Keratinocyte (primary cell): ENCODE data around the gene CRNN.

Source experiments
- EZH2 ChIP-seq: IDR thresholded peaks from one replicate; pipeline ENCODE4 v1.6.1; 2012; ENCODE audit warnings: inconsistent platforms, mild to moderate bottlenecking, low read length, moderate library complexity
- TF ChIP-seq, protein P1 (sequence below), 3 experiments: IDR thresholded peaks in 1 of 3; conservative IDR thresholded peaks in 1 of 3; optimal IDR thresholded peaks in 1 of 3; 2 replicates in 2 of 3; 3 replicates in 1 of 3; pipeline versions ENCODE3 to v1.5.1; 2011; ENCODE audit warnings: low read length in 3 of 3, mild to moderate bottlenecking in 3 of 3, moderate library complexity in 2 of 3, control low read depth in 1 of 3, inconsistent platforms in 1 of 3; ENCODE audit not compliant: insufficient read depth in 2 of 3; ENCODE audit errors: extremely low read depth in 1 of 3

DNA sequence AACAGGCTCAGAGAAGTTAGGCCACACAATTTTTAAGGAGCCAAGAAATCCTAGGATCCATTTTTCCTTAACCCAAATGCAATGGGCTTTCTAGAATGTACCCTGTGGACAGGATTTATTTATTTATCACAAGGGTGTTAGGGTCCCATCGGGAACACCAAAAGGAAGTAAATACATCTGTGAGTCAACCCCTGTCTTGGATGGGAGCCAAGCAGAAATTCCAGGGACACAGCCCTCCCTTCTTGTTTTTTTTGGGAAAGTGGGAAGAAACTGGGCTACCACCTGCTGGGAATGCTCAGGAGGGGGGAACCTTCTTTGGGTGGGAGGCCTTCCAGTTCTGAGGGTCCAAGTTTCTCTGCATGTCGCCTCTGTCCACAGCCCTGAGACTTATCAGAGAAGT, 1.3 kb downstream of the CRNN start:
- TF ChIP-seq, protein P1, sequence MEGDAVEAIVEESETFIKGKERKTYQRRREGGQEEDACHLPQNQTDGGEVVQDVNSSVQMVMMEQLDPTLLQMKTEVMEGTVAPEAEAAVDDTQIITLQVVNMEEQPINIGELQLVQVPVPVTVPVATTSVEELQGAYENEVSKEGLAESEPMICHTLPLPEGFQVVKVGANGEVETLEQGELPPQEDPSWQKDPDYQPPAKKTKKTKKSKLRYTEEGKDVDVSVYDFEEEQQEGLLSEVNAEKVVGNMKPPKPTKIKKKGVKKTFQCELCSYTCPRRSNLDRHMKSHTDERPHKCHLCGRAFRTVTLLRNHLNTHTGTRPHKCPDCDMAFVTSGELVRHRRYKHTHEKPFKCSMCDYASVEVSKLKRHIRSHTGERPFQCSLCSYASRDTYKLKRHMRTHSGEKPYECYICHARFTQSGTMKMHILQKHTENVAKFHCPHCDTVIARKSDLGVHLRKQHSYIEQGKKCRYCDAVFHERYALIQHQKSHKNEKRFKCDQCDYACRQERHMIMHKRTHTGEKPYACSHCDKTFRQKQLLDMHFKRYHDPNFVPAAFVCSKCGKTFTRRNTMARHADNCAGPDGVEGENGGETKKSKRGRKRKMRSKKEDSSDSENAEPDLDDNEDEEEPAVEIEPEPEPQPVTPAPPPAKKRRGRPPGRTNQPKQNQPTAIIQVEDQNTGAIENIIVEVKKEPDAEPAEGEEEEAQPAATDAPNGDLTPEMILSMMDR (optimal IDR thresholded peaks at IDR 0.05 in 1 of 3, IDR thresholded peaks at IDR 0.05 in 1 of 3, conservative IDR thresholded peaks at IDR 0.05 in 1 of 3; ENCODE audit: extremely low read depth in 1 of 3, insufficient read depth in 2 of 3, low read length in 3 of 3): no peak
- TF ChIP-seq EZH2: no peak
